GM10248 (cell line): Measurements from ENCODE around the gene RASGRF2.

Experiments
- CTCF ChIA-PET: fragments of 300-600 bp; sonication (Branson Sonifier 250); formaldehyde crosslinking; extraction: SDS; loops from one replicate; lab custom pipeline; 2021; ENCODE audit warnings: antibody characterized with exemption; lab: Yijun Ruan, JAX
- POLR2A ChIA-PET: fragments of 350-650 bp; sonication (Branson Sonifier 250); formaldehyde crosslinking; extraction: SDS; loops from one replicate; lab custom pipeline; 2020; ENCODE audit warnings: antibody characterized with exemption; lab: Yijun Ruan, JAX
- DNase-seq: peaks from one replicate; pipeline ENCODE4 v3.0.0; 2012; ENCODE audit errors: extremely low spot score
- TF ChIP-seq, protein P1 (sequence below): IDR thresholded peaks from 2 replicates; pipeline ENCODE4 v1.5.1; 2012; ENCODE audit warnings: mild to moderate bottlenecking, low read depth; ENCODE audit errors: extremely low read depth, missing control alignments, control extremely low read depth

RASGRF2 gene

DNA sequence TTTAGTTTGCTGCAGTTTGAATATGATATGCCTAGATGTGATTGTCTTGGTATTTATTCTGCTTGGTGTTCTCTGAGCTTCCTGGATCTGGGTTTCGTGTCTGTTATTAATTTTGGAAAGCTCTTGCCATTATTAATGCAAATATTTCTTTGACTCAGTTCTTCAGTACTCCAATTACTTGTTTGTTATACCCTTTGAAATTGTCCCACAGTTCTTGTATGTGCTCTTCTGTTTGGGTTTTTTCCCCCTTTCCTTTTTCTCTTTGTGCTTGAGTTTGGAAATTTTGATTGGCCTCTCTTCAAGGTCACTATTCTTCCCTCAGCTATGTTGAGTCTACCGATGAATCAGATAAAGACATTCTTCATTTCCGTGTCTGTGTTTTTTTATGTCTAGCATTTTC lies 176.4 kb downstream of the RASGRF2 start:
- TF ChIP-seq, protein P1, sequence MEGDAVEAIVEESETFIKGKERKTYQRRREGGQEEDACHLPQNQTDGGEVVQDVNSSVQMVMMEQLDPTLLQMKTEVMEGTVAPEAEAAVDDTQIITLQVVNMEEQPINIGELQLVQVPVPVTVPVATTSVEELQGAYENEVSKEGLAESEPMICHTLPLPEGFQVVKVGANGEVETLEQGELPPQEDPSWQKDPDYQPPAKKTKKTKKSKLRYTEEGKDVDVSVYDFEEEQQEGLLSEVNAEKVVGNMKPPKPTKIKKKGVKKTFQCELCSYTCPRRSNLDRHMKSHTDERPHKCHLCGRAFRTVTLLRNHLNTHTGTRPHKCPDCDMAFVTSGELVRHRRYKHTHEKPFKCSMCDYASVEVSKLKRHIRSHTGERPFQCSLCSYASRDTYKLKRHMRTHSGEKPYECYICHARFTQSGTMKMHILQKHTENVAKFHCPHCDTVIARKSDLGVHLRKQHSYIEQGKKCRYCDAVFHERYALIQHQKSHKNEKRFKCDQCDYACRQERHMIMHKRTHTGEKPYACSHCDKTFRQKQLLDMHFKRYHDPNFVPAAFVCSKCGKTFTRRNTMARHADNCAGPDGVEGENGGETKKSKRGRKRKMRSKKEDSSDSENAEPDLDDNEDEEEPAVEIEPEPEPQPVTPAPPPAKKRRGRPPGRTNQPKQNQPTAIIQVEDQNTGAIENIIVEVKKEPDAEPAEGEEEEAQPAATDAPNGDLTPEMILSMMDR, result no peak
- CTCF ChIA-PET, result interaction anchor here (1.7 kb wide), 1 partner anchor 13 kb away, joined by 4 read pairs; no protein-coding TSS in a partner anchor
- no peak for DNase-seq
- POLR2A ChIA-PET, result no interaction called here

DNA sequence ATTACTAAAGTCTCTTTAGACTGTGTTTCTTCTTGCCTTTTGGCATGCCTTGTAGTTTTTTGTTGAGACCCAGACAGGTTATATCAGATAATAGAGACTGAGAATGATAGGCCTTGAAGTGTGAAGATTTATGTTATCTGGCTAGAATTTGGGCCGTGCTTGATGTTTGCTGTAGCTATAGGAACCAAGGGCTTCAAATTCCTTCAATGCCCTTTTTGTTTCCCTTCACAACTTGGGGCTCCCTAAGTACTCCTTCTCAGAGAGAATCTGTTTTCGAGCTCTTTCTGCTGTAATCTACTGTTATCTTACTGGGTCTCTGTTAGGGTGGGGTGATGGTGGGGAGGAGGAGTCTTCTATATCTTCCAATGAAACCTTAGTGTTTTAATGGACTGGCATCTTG lies 177.7 kb downstream of the RASGRF2 start:
- POLR2A ChIA-PET, result no interaction called here
- CTCF ChIA-PET, result interaction anchor here (1.7 kb wide), 1 partner anchor 14 kb away, joined by 4 read pairs; no protein-coding TSS in a partner anchor
- no peak for DNase-seq
- TF ChIP-seq, protein P1, result no peak

- ChIA-PET POLR2A (no interaction called here), CTCF (no interaction called here)
- DNase-seq, result no peak
- TF ChIP-seq, protein P1, result no peak
Observed at GRCh38 chr5:81140441-81140840, 180.3 kb downstream of the RASGRF2 start.

GRCh38 chr5:81140943-81141342 lies 180.8 kb downstream of the RASGRF2 start:
- TF ChIP-seq, protein P1, result no peak
- CTCF ChIA-PET, result interaction anchor here (1.4 kb wide), 2 partner anchors 9 to 33 kb away, joined by 3 to 4 read pairs; no protein-coding TSS in a partner anchor
- DNase-seq, result no peak
- POLR2A ChIA-PET, result no interaction called here

- TF ChIP-seq, protein P1, result no peak
- no peak for DNase-seq
- POLR2A ChIA-PET, result no interaction called here
- CTCF ChIA-PET, result interaction anchor here (1.4 kb wide), 2 partner anchors 8 to 34 kb away, joined by 3 to 4 read pairs; no protein-coding TSS in a partner anchor
Observed at GRCh38 chr5:81142108-81142507, 181.9 kb downstream of the RASGRF2 start.

DNA sequence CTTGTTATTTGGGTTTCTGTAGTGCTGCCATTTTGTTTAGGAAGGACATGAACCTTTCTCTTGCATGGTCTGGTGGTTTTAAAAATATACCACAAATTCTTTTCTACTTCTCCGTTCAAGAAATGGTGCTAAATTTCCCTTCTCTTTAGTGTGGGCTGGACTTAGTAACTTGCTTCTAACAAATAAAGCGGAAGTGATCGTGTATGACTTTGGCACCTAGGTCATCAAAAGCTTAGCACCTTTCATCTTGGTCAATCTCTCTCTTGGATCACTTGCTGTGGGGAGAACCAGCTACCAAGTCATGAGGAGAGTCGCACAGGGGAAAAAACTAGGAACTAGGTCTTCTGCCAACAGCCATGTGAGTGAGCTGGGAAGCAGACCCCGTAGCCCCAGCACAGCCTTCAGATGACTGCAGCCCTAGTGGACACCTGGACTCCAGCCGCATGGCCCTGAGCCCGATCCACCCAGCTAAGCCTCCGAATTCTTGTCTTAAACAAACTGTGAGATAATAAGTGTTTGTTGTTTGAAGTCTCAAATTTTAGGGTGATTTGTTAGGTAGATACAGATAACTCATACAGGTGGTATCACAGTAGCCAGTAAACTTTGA lies 185.3 kb downstream of the RASGRF2 start:
- ChIA-PET POLR2A (no interaction called here), CTCF (interaction anchor here (1.5 to 2.0 kb wide), 3 partner anchors 10 to 23 kb away, joined by 3 to 8 read pairs (median 5); no protein-coding TSS in a partner anchor)
- TF ChIP-seq, protein P1, result no peak
- DNase-seq, result no peak

GRCh38 chr5:81146031-81146430 lies 185.9 kb downstream of the RASGRF2 start:
- POLR2A ChIA-PET, result no interaction called here
- CTCF ChIA-PET, result interaction anchor here (1.5 to 2.0 kb wide), 2 partner anchors 18 to 24 kb away, joined by 5 to 8 read pairs; no protein-coding TSS in a partner anchor
- no peak for DNase-seq
- TF ChIP-seq, protein P1, result no peak
